Stimulated activated CD4-positive, alpha-beta T cell treated with anti-CD3 and anti-CD28 coated beads, TNF-alpha, amount 100 ng/mL, for 4 hours (primary cell): ENCODE data around the gene IL1RAP.
"Not testable (repeated sequence)": the region's sequence is repeated elsewhere in the genome, so short reads cannot be mapped to it uniquely, and the experiment has no call there.

Source experiments
- DNase-seq, 3 experiments: peaks; one replicate each; pipeline ENCODE4 v3.0.0-alpha.2; 2020; ENCODE audit warnings: low read depth in 3 of 3

IL1RAP gene

DNA sequence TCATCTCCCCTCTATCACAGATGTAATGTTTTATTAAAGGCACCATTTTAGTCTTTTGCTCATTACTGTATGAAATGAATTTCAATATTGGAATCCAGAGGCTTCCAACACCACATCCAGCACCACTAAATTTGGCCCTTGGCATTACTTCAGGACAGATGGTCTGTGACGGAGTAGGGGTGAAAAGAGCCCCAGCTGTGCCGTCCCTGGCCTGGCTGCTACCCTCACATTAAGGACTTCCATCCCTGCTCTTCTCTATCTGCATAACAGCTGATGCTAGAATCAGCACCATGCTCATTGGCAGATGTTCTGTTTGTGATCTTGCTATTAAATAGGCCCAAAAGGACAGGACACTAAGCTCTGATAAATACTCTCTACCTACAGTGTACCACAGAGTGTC lies 152.9 kb downstream of the IL1RAP start:
- no peak for DNase-seq

DNA sequence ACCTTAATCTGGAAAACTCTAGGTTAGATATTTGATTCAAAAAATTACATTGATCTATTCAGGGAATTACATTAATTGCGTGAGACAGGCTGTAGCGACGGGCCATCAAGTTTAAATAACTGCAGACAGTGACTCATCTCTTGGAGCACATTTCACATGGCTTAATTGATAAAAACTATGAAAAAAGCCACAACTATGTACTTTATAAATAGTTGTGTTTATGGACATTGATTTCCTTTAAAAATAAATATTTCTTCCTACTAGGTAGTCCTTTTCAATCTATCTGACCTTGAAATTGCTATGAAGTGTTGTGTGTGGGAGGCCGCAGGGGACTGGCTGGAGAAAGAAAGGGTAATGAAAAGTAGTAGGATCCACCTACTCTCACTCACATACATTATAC lies 157.8 kb downstream of the IL1RAP start:
- no peak for DNase-seq

DNA sequence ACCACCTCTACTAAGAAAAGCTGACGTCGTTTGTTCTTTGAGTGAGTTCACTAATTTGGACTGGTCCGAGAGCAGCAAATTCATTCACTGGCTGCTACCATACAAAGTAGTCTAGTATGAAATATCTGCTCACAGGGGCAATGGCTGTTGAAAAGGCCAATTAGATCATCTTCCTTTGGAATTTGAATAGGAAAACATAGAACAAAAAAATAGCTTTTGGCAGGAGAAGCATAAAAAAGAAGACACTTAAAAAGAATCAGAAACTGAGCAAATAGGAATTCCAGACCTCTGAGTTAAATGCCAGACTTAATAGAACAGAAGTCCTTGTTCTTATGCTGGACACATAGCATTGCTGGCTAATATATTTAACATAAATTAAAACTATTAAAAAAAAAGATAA lies 159.3 kb downstream of the IL1RAP start:
- DNase-seq, result no peak

DNA sequence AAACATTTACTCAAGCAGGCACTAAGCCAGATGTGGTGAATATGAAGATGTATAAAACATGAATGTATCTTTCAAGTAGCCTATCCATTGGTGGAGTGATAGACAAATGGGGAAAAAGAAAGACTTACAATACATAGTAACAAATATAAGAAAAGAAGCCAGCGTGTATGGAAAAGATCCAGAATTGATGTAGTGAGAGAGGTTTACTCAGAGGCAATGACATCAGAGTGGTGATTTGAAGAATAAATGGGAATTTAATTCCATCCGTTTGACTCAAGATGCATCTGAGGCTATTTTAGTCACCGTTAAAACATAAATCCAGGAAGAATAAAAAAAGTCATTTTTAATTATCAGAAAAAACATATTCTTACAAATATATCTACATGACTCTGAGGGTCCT lies 162.6 kb downstream of the IL1RAP start:
- no peak for DNase-seq

DNA sequence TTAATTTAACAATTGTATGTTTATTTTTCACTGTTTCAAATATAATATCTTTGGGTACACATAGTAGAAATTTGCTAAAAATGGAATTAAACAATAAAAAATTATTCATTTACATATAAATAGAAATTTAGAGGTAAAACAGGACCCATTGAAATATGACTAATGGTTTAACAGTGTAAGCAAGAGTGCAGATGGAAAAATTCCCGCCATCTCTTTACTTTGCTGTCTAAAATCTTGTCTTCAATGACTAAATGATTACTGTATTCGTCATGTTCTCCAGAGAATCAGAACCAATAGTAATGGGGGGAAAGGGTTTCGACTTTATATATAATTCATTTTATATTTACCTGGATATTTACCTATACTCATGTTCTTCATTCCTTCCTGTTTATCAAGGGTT lies 163.1 kb downstream of the IL1RAP start:
- no peak for DNase-seq

DNA sequence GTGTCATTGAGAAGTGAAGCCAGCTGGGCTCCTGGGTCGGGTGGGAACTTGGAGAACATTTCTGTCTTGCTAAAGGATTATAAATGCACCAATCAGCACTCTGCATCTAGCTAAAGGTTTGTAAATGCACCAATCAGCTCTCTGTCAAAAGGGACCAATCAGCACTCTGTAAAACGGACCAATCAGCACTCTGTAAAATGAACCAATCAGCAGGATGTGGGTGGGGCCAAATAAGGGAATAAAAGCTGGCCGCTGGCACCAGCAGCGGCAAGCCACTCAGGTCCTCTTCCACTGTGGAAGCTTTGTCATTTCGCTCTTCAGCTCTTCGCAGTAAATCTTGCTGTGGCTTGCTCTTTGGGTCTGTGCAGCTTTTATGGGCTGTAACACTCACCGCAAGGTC lies 164.0 kb downstream of the IL1RAP start:
- not testable (repeated sequence) for DNase-seq

DNA sequence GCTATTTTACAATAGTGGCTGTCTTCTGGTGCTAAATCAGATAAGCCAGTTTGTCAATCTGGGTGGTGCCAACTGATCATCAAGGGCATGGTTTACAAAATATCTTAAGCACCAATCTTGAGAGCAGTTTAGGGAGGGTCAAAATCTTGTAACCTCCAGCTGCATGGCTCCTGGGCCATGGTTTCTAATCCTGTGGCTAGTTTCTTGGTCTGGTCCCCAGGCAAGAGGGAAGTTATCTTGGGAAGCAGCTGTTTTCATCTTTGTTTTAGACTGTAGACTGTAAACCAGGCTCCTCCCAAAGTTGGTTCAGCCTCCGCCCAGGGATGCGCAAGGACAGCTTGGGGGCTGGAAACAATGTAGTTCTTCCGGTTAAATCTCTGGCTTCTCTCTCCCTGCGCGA lies 166.8 kb downstream of the IL1RAP start:
- no peak for DNase-seq

DNA sequence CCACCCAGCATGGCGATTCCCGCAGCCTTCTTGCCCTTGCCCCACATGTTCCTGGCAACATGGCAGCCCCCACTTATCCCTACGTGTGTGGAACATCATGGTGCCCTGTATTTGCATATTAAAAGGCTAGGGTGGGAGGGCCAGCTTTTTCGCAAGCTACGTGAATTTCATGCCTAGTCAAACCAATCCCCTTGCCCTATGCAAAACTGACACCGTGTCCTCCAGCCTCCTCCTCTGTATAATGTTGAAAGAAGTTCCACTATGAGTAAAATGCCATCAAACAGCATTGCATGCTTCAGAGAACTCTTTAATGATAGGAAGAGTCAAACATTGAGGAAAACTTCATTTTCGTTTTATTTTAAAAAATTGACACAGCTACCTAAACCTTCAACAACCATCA lies 170.9 kb downstream of the IL1RAP start:
- no peak for DNase-seq

DNA sequence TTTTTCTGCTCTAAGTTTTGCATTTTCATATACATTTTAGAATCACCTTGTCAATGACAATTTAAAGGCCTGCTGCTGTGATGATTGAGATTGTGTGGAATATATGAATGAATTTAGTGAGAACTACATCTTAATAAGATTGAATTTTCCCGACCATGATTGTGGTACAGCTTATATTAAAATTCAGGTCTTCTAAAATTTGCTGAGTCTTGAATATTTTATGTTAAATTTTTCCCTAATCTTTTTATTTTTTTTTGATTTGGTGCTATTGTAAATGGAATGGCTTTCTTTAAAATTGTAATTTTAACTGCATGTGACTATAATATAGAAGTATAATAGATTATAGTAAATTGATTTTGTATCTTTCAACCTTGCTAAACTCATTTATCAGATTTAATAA lies 172.1 kb downstream of the IL1RAP start:
- DNase-seq, result no peak

DNA sequence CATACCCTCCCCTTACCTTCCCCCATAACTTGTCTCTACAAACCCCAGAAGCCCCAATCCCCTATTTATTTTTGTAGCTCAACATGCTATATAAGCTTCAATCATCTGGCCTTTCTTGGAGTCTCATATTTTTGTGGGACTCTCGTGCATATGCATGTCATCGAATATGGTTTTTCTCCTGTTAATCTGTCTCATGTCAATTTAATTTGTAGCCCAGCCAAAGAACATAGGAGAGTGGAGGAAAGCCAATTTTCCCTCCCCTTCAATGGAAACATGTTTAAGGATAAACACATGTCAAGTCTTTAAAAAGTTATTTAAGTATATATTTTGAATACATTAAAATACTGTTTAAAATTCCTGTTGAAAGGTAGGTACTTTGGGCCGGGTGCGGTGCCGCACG lies 176.4 kb downstream of the IL1RAP start:
- DNase-seq, result no peak

DNA sequence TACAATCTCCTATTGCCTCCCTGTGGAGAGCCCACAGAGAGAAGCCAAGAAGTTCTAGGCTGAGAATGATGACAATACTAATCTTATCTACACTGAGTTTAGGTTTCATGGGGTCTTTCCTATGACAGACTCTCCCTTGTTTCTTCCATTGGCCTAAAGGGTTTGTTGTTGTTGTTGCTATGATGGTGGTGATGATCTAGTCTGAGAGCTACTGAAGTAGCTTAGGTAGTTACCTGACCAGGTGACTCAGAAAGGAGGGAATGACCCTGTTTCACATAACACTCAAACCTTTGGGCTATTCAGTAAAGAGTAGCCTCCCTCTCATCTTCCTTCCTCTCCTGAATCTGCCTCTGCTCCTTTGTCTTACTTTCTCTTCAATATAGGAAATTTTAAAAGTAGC lies 178.4 kb downstream of the IL1RAP start:
- DNase-seq, result no peak

DNA sequence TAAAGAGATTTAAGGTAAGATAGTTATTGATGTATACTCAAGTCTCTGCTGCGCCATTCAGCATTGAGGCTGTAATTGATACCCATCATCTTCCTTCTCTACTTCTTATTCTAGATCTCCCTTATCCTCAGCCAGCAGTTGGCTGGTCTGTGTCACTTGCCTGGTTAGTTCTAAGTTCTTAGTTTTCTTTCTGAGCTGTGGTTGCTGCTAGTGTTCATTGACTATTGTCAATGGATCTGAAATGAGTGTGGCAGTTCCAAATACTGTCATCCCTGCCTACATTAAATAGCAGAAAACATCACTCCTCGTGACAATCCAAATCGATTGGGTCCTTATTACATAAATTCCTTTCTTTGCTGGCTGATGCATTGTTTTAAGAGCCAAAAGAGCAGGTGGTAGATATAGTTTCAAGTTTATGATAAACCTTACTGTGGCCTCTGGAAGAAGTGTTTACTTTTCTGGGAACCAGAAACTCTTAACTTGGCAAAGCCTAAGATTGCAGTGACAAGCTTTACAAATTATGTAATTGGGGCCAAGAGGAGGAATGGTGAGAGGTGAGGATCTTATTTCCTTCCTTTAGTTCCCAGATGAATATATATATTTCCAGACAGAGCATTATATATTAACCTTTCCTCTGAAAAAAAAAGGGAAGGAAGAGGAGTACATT lies 180.6 kb downstream of the IL1RAP start:
- no peak for DNase-seq

DNA sequence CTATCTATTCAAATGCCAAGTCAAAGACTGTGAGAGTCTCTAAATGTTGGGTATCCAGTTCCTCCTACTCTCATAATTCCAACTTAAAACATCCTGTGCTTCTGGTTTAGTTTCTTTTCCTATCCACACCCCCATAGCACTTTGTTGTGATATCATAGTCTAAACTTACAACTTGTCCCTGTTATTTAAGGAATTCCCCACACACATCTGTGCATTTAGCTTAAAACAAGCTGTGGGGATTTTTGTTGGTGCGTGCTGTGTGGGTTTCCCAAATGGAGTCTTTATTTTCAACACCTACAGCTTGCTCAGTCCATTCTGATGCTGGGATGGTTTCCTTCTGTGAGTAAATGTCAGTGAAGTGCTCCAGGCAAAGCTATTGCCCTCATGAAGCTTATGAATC lies 181.3 kb downstream of the IL1RAP start:
- no peak for DNase-seq

DNA sequence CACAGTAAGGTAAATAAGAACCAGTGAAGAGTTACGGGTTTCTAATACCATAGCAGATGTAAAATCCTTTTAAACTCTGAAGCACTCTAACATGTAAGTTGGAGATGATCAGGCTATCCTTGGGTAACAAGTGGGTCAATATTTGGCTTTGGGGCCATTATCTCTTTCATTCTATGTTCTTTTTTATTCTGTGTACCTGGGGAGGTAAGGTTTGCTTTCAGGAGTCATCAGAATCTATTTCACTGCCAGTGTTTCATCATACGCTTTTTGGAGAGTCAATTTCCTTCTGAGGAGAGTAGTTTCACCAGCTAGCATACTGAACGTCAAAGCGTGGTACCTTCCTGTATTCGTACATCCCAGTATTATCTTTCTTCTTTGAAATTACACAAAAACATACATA lies 182.1 kb downstream of the IL1RAP start:
- DNase-seq, result no peak

DNA sequence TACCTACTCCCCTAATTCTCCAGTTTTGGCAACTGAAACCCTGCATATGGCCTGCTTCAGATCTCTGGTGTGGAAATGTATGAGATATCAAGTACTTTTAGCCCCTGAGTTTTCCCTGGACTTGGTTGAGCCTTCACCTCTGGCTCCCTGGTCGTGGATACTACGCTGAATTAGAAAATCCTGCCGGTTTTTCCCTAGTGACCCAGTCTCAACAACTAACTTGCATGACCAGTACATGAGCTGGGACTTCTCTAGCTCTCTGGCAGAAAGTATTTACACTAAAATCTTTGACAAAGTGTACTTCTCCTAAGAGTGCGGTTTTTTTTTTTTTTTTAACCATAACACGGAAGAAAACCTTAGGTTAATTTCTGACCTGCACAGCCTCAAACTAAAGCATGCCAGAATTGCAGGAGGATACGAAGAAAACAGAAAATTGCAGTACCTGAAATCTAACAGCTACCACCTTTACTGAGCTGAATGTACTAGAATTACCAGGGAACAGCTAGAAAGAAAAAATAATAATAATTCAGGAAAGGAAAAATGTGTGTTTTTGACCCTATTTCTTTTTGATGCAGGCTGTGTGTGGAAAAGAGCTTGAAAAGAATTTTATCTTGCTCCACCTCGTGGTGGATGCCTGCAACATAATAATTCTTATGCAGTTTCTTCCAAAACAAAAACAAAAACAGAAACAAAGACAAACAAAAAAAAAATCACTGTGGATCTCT lies 183.1 kb downstream of the IL1RAP start:
- DNase-seq, result no peak

DNA sequence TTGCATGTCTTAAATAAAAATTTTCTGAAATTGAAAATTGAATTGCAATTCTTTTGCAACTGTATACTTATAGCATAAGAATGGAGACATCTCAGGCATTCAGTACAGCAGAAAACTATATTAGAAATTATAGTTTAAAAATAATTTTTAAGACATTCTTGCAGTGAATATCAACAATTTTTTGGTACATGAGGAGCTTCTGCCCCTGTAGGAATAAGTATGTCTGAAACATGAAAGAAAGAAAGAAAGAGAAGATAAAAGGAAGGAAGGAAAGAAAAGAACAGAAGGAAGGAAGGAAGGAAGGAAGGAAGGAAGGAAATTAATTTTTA lies 183.6 kb downstream of the IL1RAP start:
- DNase-seq, result no peak

DNA sequence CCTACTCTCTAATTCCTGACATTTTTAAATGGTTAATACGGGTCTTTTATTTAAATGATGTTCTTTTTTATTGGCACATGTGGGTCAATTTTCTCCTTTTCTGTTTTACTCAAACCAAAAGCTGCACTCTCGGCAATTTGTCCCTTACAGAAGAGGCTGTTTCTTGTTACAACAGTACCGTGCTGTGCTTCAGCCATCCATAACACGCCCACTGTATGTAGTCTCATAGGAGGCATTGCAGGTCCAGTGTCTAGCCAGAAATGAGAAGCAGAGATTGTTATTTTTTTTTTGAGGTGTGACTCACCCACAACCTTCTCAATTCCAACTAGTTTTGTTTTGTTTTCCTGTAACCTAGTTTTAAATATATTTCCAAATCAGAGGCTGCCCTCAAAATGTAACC lies 184.0 kb downstream of the IL1RAP start:
- no peak for DNase-seq

DNA sequence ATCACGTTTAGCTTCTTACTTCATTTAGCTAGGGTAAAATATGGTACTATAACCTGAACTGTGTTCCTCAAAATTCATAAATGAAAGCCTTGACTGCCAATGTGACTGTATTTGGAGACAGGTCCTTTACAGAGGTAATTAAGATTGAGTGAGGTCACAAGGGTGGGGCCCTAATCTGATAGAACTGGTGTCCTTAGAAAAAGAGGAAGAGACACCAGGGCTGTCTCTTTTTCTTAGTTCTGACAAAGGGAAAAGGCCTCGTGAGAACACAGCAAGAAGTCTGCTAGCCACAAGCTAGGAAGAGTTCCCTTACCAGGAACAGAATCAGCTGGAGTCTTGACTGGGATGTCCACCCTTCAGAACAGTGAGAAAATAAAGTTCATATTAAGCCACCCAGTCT lies 185.9 kb downstream of the IL1RAP start:
- no peak for DNase-seq

DNA sequence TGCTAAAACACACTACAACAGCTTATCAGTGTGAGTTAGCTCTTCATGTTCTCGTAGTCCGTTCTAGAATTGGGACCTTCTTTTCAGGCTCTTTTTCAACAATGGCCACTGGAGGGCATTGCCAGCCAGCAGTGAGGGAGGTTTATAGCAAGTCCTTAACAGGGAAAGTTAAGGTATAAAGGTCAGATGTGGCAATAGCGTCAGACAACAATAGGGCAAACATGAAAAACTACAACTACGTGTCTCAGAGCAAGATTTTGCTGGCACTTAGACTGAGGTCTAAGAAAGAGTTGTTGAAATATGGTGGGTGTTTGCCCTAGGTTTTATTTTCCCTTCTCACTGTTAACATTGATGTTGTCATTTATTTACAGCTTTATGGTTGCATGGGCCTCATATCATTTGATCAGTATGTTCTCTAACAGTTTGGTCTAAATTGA lies 187.2 kb downstream of the IL1RAP start:
- no peak for DNase-seq

DNA sequence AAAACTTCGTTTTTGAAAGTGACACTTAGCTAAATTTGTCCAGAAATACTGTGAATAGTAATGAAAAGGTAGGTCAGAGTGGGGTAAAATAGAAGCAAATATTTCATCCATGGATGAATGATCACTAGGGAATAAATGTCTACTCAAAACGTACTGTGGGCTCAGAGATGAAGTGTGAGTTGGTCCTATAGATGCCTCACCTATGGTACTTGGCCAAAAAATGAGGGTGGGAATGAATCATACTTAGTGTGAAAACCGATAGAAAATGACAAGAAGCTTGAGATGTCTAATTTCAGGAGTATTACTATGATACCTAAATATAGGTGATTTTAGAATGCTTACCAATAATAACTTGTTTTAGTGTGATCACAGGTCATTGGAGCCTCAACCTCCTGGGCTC lies 192.7 kb downstream of the IL1RAP start:
- DNase-seq, result no peak
